NCI-H526 treated with DMSO at 0.1 percent for 48 hours (cell line): Measurements from ENCODE around the gene TMEM81.

Experiments
- DNase-seq: peaks from one replicate; lab custom pipeline; 2025; lab: John Stamatoyannopoulos, UW

Gene TMEM81

GRCh38 chr1:205058853-205059252 is 25.4 kb downstream of the TMEM81 start:
- no peak for DNase-seq

GRCh38 chr1:205057808-205058575 is 26.3 kb downstream of the TMEM81 start:
- no peak for DNase-seq

GRCh38 chr1:205056956-205057568 is 27.2 kb downstream of the TMEM81 start:
- DNase-seq: no peak

GRCh38 chr1:205056188-205056611 is 28.1 kb downstream of the TMEM81 start:
- no peak for DNase-seq

- DNase-seq: no peak
These were observed 30.2 kb downstream of the TMEM81 start for GRCh38 chr1:205054013-205054412.

GRCh38 chr1:205053296-205053695 is 31.0 kb downstream of the TMEM81 start:
- DNase-seq: no peak

- no peak for DNase-seq
These were observed 31.6 kb downstream of the TMEM81 start for GRCh38 chr1:205052690-205053089.

- no peak for DNase-seq
These were observed 34.8 kb downstream of the TMEM81 start for GRCh38 chr1:205049479-205049878.

GRCh38 chr1:205048382-205048781 is 35.9 kb downstream of the TMEM81 start:
- DNase-seq: no peak

- DNase-seq: no peak
These were observed 36.5 kb downstream of the TMEM81 start for GRCh38 chr1:205047764-205048231.

GRCh38 chr1:205046870-205047269 is 37.4 kb downstream of the TMEM81 start:
- DNase-seq: no peak

GRCh38 chr1:205045146-205045545 is 39.1 kb downstream of the TMEM81 start:
- DNase-seq: no peak

GRCh38 chr1:205044741-205045140 is 39.5 kb downstream of the TMEM81 start:
- no peak for DNase-seq

- no peak for DNase-seq
These were observed 40.4 kb downstream of the TMEM81 start for GRCh38 chr1:205043866-205044265.

GRCh38 chr1:205042911-205043806 is 41.1 kb downstream of the TMEM81 start, which contains the start of gene CNTN2:
Gene CNTN2 (plus strand): TSS chr1:205043212. CDS start chr1:205053186, 9,974 bp downstream.
- DNase-seq: no peak

- no peak for DNase-seq
These were observed 42.0 kb downstream of the TMEM81 start for GRCh38 chr1:205041998-205042910.

- no peak for DNase-seq
These were observed 43.1 kb downstream of the TMEM81 start for GRCh38 chr1:205041001-205041715.

GRCh38 chr1:205038132-205038786 is 46.0 kb downstream of the TMEM81 start:
- no peak for DNase-seq

- DNase-seq: no peak
These were observed 46.7 kb downstream of the TMEM81 start for GRCh38 chr1:205037539-205037938.
